Measurements from ENCODE around the gene VPS11.

VPS11 gene

GRCh38 chr11:119121811-119122124 lies 54.1 kb downstream of the VPS11 start:
- no peak for DNase-seq (ENCODE audit: low spot score)

DNA sequence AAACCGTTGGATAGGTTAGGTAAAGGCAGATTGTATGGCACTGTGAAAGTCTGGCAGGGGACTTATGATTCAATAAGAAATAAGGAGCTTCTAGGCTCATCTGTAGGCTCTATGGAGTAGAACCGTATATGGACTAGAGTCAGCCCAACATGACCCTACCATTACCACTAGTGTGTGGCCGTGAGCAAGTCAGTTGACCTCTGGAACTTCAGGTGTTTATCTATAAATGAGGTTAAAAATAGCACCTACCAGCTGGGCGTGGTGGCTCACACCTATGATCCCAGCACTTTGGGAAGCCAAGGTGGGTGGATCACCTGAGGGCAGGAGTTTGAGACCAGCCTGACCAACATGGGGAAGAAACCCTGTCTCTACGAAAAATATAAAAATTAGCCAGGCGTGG lies 58.2 kb downstream of the VPS11 start:
- DNase-seq (ENCODE audit: low spot score): no peak

GRCh38 chr11:119126675-119127268 lies 59.2 kb downstream of the VPS11 start:
- no peak for DNase-seq (ENCODE audit: low spot score)

DNA sequence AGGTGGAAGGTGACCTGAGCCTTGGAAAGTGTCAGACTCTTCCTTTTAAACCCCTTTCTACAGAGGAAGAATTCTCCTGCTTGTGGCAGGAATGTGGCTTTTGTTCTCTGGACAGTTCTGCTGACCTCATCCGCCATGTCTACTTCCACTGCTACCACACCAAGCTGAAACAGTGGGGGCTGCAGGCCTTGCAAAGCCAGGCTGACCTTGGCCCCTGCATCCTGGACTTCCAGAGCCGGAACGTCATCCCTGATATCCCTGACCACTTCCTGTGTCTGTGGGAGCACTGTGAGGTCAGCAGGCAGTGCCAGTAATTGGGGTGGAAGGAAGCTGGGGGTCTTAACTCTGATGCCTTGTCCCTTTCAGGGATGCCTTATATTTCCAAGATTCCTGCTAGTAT lies 63.0 kb downstream of the VPS11 start:
- no peak for DNase-seq (ENCODE audit: low spot score)

Measured in D341Med (cell line).